AG04450 (cell line): ENCODE data around the gene VENTX. TPM values are rescaled to one million over a fixed set of nuclear protein-coding genes. Genes with fewer than 3 reads are reported as not detected.

ENCODE experiments used
- CTCF ChIA-PET: fragments of 300-600, 350-600 bp; formaldehyde crosslinking; extraction: SDS; loops from one replicate; lab custom pipeline; 2022; ENCODE audit warnings: antibody characterized with exemption, inconsistent platforms; lab: Charles Lee
- POLR2A ChIA-PET: fragments of 350-600 bp; formaldehyde crosslinking; extraction: SDS; loops from one replicate; lab custom pipeline; 2021; ENCODE audit warnings: antibody characterized with exemption, inconsistent platforms; lab: Yijun Ruan, JAX
- DNase-seq: peaks from one replicate; pipeline ENCODE4 v3.0.0-alpha.2; 2011; ENCODE audit warnings: low read depth, low spot score
- H3K27ac ChIP-seq: one replicate; pipeline ENCODE4 v1.5.1; 2012; ENCODE audit warnings: low read depth, low read length, control low read depth
- H3K27me3 ChIP-seq: one replicate; pipeline ENCODE4 v1.6.0; 2012; ENCODE audit warnings: low read length; ENCODE audit not compliant: control insufficient read depth, insufficient read depth
- H3K4me3 ChIP-seq: 2 replicates; pipeline ENCODE4 v1.5.1; 2011; ENCODE audit warnings: mild to moderate bottlenecking, low read depth, low read length, control low read depth
- H3K9me3 ChIP-seq: 2 replicates; pipeline ENCODE4 v1.5.1; 2012; ENCODE audit warnings: low read length; ENCODE audit not compliant: control insufficient read depth, insufficient read depth
- CTCF ChIP-seq: IDR thresholded peaks from 2 replicates; pipeline ENCODE4 v1.5.1; 2011; ENCODE audit warnings: low read depth, low read length, control low read depth, inconsistent platforms
- polyA plus RNA-seq: library from polyadenylated mRNA; depleted of rRNA; stranded (reverse); fragments of >200 nt; gene quantifications from 2 replicates; pipeline ENCODE4 v1.2.3, GENCODE V29; 2011

Gene VENTX
- polyA plus RNA-seq, 1 experiment, result not detected

GRCh38 chr10:133271521-133272300, 34.1 kb downstream of the VENTX start:
- Histone ChIP-seq H3K27ac (no peak overlapping the region), H3K27me3 (peaks cover 14% of the 10 kb centered on the region), H3K9me3 (no peaks in the 10 kb centered on the region; the same call in 1 of the 2 replicates), H3K4me3 (no peak overlapping the region)
- no peak for DNase-seq
- ChIA-PET POLR2A (no interaction called here), CTCF (no interaction called here)
- no peak for TF ChIP-seq CTCF

GRCh38 chr10:133272301-133272963, 34.8 kb downstream of the VENTX start:
- ChIA-PET CTCF (no interaction called here), POLR2A (no interaction called here)
- Histone ChIP-seq H3K4me3 (no peak overlapping the region), H3K9me3 (no peaks in the 10 kb centered on the region; the same call in 1 of the 2 replicates), H3K27ac (no peak overlapping the region), H3K27me3 (peaks cover 14% of the 10 kb centered on the region)
- no peak for DNase-seq
- TF ChIP-seq CTCF, result no peak

- CTCF ChIA-PET, result no interaction called here
These were observed 35.3 kb downstream of the VENTX start for GRCh38 chr10:133272964-133273420.

GRCh38 chr10:133273534-133274143, 36.0 kb downstream of the VENTX start:
- no peak for TF ChIP-seq CTCF
- DNase-seq, result no peak
- ChIA-PET CTCF (no interaction called here), POLR2A (no interaction called here)
- peaks cover 14% of the 10 kb centered on the region for H3K27me3 ChIP-seq
- no peak overlapping the region for H3K4me3 ChIP-seq
- H3K9me3 ChIP-seq, result no peaks in the 10 kb centered on the region; the same call in 1 of the 2 replicates
- H3K27ac ChIP-seq, result no peak overlapping the region

More at GRCh38 chr10:133272964-133273420, 35.3 kb downstream of the VENTX start:
- DNase-seq, result no peak
- POLR2A ChIA-PET, result no interaction called here
- Histone ChIP-seq H3K9me3 (no peaks in the 10 kb centered on the region; the same call in 1 of the 2 replicates), H3K27me3 (peaks cover 14% of the 10 kb centered on the region), H3K27ac (no peak overlapping the region), H3K4me3 (no peak overlapping the region)
- TF ChIP-seq CTCF, result no peak
